Smooth muscle cell (in vitro differentiated cells): ENCODE results near the gene TEX12. TPM values are rescaled to one million over a fixed set of nuclear protein-coding genes. Genes with fewer than 3 reads are reported as not detected.

Experiments used
- DNase-seq: peaks from one replicate; lab custom pipeline; 2025; ENCODE audit not compliant: unreplicated experiment; lab: John Stamatoyannopoulos, UW
- H2AFZ ChIP-seq: fragments of 200-600 bp; sonication (generic); 2 replicates; pipeline ENCODE4 v1.6.0; 2016; ENCODE audit warnings: antibody characterized with exemption, low read depth, mild to moderate bottlenecking
- H3F3A ChIP-seq: fragments of 200-600 bp; sonication (generic); 2 replicates; pipeline ENCODE4 v1.6.0; 2017; ENCODE audit warnings: antibody characterized with exemption, low read depth
- H3K27ac ChIP-seq: fragments of 200-600 bp; sonication (generic); 2 replicates; pipeline ENCODE4 v1.5.1; 2016; ENCODE audit warnings: low read depth, mild to moderate bottlenecking
- H3K27me3 ChIP-seq: fragments of 200-600 bp; sonication (generic); 2 replicates; pipeline ENCODE4 v1.6.1; 2016; ENCODE audit warnings: low read depth, mild to moderate bottlenecking
- H3K36me3 ChIP-seq: fragments of 200-600 bp; sonication (generic); 2 replicates; pipeline ENCODE4 v1.5.1; 2016; ENCODE audit warnings: low read depth
- H3K4me1 ChIP-seq: fragments of 200-600 bp; sonication (generic); 2 replicates; pipeline ENCODE4 v1.5.1; 2016; ENCODE audit warnings: low read depth
- H3K4me2 ChIP-seq: fragments of 200-600 bp; sonication (generic); 2 replicates; pipeline ENCODE4 v1.6.0; 2016; ENCODE audit warnings: mild to moderate bottlenecking
- H3K4me3 ChIP-seq: fragments of 200-600 bp; sonication (generic); 2 replicates; pipeline ENCODE4 v1.5.1; 2016; ENCODE audit warnings: mild to moderate bottlenecking
- H3K79me2 ChIP-seq: fragments of 200-600 bp; sonication (generic); 2 replicates; pipeline ENCODE4 v1.6.0; 2016; ENCODE audit warnings: low read depth, mild to moderate bottlenecking
- H3K9ac ChIP-seq: fragments of 200-600 bp; sonication (generic); 2 replicates; pipeline ENCODE4 v1.6.0; 2016; ENCODE audit warnings: low read depth
- H3K9me3 ChIP-seq: fragments of 200-600 bp; sonication (generic); replicated peaks from 2 replicates; pipeline ENCODE4 v1.5.1; 2016; ENCODE audit warnings: low read depth
- H4K20me1 ChIP-seq: fragments of 200-600 bp; sonication (generic); 2 replicates; pipeline ENCODE4 v1.6.0; 2016; ENCODE audit warnings: low read depth
- WGBS: methylation state at CpG from one replicate; pipeline ENCODE4 v1.1.7; 2016; ENCODE audit warnings: low lambda C conversion rate; 5-methylcytosine and 5-hydroxymethylcytosine counted together
- polyA plus RNA-seq: library from polyadenylated mRNA; unstranded; fragments of >200 nt; fragmentation: Nextera tagmentation; extraction: Ambion mirVana; gene quantifications from 2 replicates; pipeline ENCODE4 v1.2.1, GENCODE V29; 2016
- total RNA-seq: library from RNA; depleted of rRNA; stranded (reverse); fragments of >200 nt; gene quantifications from 2 replicates; pipeline ENCODE4 v1.2.3, GENCODE V29; 2014
- TF ChIP-seq, protein P1 (sequence below): fragments of 200-600 bp; sonication (generic); IDR thresholded peaks from 2 replicates; pipeline ENCODE4 v1.5.1; 2017; ENCODE audit warnings: borderline replicate concordance, mild to moderate bottlenecking, antibody characterized with exemption; ENCODE audit not compliant: insufficient read depth, poor library complexity, severe bottlenecking

TEX12 gene
- total and polyA plus RNA-seq, 2 experiments from 2014 or later = not detected

DNA sequence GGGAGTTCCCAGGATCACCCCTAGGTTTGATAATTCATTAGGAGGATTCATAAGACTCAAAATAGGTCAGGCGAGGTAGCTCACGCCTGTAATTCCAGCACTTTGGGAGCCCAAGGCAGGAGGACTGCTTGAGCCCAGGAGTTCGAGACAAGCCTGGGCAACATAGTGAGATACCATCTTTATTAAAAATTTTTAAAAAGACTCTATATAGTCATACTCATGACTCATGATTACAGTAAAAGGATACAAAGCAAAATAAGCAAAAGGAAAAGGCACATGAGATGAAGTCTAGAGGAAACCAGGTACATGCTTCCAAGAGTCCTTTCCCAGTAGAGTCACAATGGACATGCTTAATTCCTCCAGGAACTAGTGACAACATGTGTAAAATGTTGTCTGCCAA is 45.1 kb downstream of the TEX12 start:
- H3K27me3 ChIP-seq = peaks cover 12% of the 10 kb centered on the region
- H4K20me1 ChIP-seq = no peaks in the 10 kb centered on the region
- H3K36me3 ChIP-seq = no peaks in the 10 kb centered on the region
- TF ChIP-seq, protein P1, sequence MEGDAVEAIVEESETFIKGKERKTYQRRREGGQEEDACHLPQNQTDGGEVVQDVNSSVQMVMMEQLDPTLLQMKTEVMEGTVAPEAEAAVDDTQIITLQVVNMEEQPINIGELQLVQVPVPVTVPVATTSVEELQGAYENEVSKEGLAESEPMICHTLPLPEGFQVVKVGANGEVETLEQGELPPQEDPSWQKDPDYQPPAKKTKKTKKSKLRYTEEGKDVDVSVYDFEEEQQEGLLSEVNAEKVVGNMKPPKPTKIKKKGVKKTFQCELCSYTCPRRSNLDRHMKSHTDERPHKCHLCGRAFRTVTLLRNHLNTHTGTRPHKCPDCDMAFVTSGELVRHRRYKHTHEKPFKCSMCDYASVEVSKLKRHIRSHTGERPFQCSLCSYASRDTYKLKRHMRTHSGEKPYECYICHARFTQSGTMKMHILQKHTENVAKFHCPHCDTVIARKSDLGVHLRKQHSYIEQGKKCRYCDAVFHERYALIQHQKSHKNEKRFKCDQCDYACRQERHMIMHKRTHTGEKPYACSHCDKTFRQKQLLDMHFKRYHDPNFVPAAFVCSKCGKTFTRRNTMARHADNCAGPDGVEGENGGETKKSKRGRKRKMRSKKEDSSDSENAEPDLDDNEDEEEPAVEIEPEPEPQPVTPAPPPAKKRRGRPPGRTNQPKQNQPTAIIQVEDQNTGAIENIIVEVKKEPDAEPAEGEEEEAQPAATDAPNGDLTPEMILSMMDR = no peak
- no peak overlapping the region for H3K4me2 ChIP-seq
- no peak overlapping the region for H2AFZ ChIP-seq
- no peaks in the 10 kb centered on the region for H3F3A ChIP-seq
- H3K9ac ChIP-seq = no peak overlapping the region
- H3K4me3 ChIP-seq = no peak overlapping the region
- H3K27ac ChIP-seq = no peak overlapping the region
- no peak for DNase-seq
- no peaks in the 10 kb centered on the region for H3K9me3 ChIP-seq
- H3K4me1 ChIP-seq = no peaks in the 10 kb centered on the region
- 90% methylated on average over 3 of the region's 3 CpGs for WGBS
- H3K79me2 ChIP-seq = no peaks in the 10 kb centered on the region

GRCh38 chr11:112212710-112213109 is 45.5 kb downstream of the TEX12 start:
- Histone ChIP-seq H3F3A (no peaks in the 10 kb centered on the region), H3K4me3 (no peak overlapping the region), H3K4me2 (no peak overlapping the region), H3K27me3 (peaks cover 12% of the 10 kb centered on the region), H3K9me3 (no peaks in the 10 kb centered on the region), H3K9ac (no peak overlapping the region), H4K20me1 (no peaks in the 10 kb centered on the region), H3K79me2 (no peaks in the 10 kb centered on the region), H2AFZ (no peak overlapping the region), H3K27ac (no peak overlapping the region), H3K4me1 (no peaks in the 10 kb centered on the region), H3K36me3 (no peaks in the 10 kb centered on the region)
- DNase-seq = no peak
- TF ChIP-seq, protein P1 = no peak

GRCh38 chr11:112213753-112214152 is 46.6 kb downstream of the TEX12 start:
- Histone ChIP-seq H3K9ac (no peak overlapping the region), H3K4me1 (no peaks in the 10 kb centered on the region), H3K36me3 (no peaks in the 10 kb centered on the region), H3K4me2 (no peak overlapping the region), H3K79me2 (no peaks in the 10 kb centered on the region), H3K9me3 (no peaks in the 10 kb centered on the region), H3K27me3 (peaks cover 7% of the 10 kb centered on the region), H3K27ac (no peak overlapping the region), H4K20me1 (no peaks in the 10 kb centered on the region), H3K4me3 (no peak overlapping the region), H2AFZ (no peak overlapping the region), H3F3A (no peaks in the 10 kb centered on the region)
- TF ChIP-seq, protein P1 = no peak
- DNase-seq = no peak
- 87% methylated on average over 4 of the region's 4 CpGs for WGBS

DNA sequence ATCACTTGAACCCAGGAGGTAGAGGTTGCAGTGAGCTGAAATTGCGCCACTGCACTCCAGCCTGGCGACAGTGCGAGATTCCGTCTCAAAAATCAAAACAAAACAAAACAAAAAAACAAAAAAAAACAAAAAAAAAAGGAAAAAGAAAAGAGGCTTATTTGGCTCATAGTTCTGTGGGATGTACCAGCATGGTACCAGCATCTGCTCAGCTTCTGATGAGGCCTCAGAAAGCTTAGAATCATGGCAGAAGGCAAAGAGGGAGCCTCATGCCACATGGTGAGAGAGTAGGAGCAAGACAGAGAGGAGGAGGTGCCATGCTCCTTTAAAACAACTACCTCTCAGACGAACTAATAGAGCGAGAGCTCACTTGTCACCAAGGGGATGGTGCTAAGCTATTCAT is 48.4 kb downstream of the TEX12 start:
- Histone ChIP-seq H3K4me2 (no peak overlapping the region), H3K9me3 (no peaks in the 10 kb centered on the region), H3K4me1 (no peaks in the 10 kb centered on the region), H3K27me3 (no peaks in the 10 kb centered on the region), H3F3A (no peaks in the 10 kb centered on the region), H3K4me3 (no peak overlapping the region), H3K27ac (no peak overlapping the region), H3K9ac (no peak overlapping the region), H4K20me1 (no peaks in the 10 kb centered on the region), H2AFZ (no peak overlapping the region), H3K36me3 (no peaks in the 10 kb centered on the region), H3K79me2 (no peaks in the 10 kb centered on the region)
- WGBS = 94% methylated on average over 6 of the region's 6 CpGs
- TF ChIP-seq, protein P1 = no peak
- no peak for DNase-seq
